HEK293 (cell line): ENCODE measurements around the gene MARF1.

ENCODE experiments used
- CTCF ChIA-PET: fragments of 350-600 bp; formaldehyde crosslinking; extraction: SDS; loops from one replicate; lab custom pipeline; 2021; ENCODE audit warnings: antibody characterized with exemption; lab: Yijun Ruan, JAX
- POLR2A ChIA-PET: fragments of 300-600 bp; formaldehyde crosslinking; extraction: SDS; loops from one replicate; lab custom pipeline; 2020; ENCODE audit warnings: antibody characterized with exemption, inconsistent platforms; lab: Yijun Ruan, JAX
- H3K27ac ChIP-seq: fragments of 200-500 bp; sonication (Bioruptor generic); 2 replicates; pipeline ENCODE4 v1.5.1; 2014; ENCODE audit warnings: low read depth, low read length, control low read depth, inconsistent platforms; ENCODE audit errors: extremely low read depth
- H3K36me3 ChIP-seq, 2 experiments: fragments of 200-500 bp in 1 of 2; sonication (Bioruptor generic) in 1 of 2; 1 replicate in 1 of 2; 2 replicates in 1 of 2; pipeline ENCODE4 v1.5.1; 2014 to 2017; ENCODE audit warnings: inconsistent platforms in 2 of 2, low read length in 2 of 2; ENCODE audit not compliant: control insufficient read depth in 2 of 2, insufficient read depth in 1 of 2
- H3K4me1 ChIP-seq: fragments of 200-500 bp; sonication (Bioruptor generic); 2 replicates; pipeline ENCODE4 v1.5.1; 2014; ENCODE audit warnings: mild to moderate bottlenecking, low read length, inconsistent platforms; ENCODE audit not compliant: control insufficient read depth, insufficient read depth
- H3K4me3 ChIP-seq: 2 replicates; pipeline ENCODE4 v1.5.1; 2011; ENCODE audit warnings: low read depth, mild to moderate bottlenecking, control low read depth, low read length, moderate library complexity
- H3K9me3 ChIP-seq: fragments of 200-500 bp; sonication (Bioruptor generic); 2 replicates; pipeline ENCODE4 v1.5.1; 2014; ENCODE audit warnings: low read depth, low read length, inconsistent platforms; ENCODE audit not compliant: control insufficient read depth, insufficient read depth
- IKZF3 ChIP-seq: fragments of 450-650 bp; IDR thresholded peaks from 2 replicates; pipeline ENCODE4 v1.5.0; 2018; ENCODE audit warnings: missing biosample characterization, mild to moderate bottlenecking, missing genetic modification characterization, moderate library complexity
- MZF1 ChIP-seq: fragments of 450-650 bp; formaldehyde crosslinking; IDR thresholded peaks from 2 replicates; pipeline ENCODE4 v1.5.1; 2017; ENCODE audit warnings: missing biosample characterization, missing genetic modification characterization, borderline replicate concordance
- OSR2 ChIP-seq: fragments of 450-650 bp; formaldehyde crosslinking; IDR thresholded peaks from 2 replicates; pipeline ENCODE4 v1.5.1; 2016; ENCODE audit warnings: missing biosample characterization, missing genetic modification characterization
- RBAK ChIP-seq: fragments of 450-650 bp; formaldehyde crosslinking; IDR thresholded peaks from 2 replicates; pipeline ENCODE4 v1.5.1; 2016; ENCODE audit warnings: missing biosample characterization, missing genetic modification characterization
- SCRT1 ChIP-seq: fragments of 450-650 bp; formaldehyde crosslinking; IDR thresholded peaks from 2 replicates; pipeline ENCODE4 v1.5.1; 2016; ENCODE audit warnings: missing biosample characterization, missing genetic modification characterization, borderline replicate concordance
- SETDB1 ChIP-seq: IDR thresholded peaks from one replicate; pipeline ENCODE4 v1.6.1; 2017; ENCODE audit warnings: mild to moderate bottlenecking, low read length, moderate library complexity, mixed read lengths; ENCODE audit not compliant: insufficient read length
- ZBTB8A ChIP-seq: fragments of 450-650 bp; formaldehyde crosslinking; IDR thresholded peaks from 2 replicates; pipeline ENCODE4 v1.5.1; 2016; ENCODE audit warnings: missing biosample characterization, missing genetic modification characterization
- ZNF184 ChIP-seq: fragments of 450-650 bp; IDR thresholded peaks from 2 replicates; pipeline ENCODE4 v1.5.1; 2018; ENCODE audit warnings: missing biosample characterization, mild to moderate bottlenecking, missing genetic modification characterization
- ZNF223 ChIP-seq: fragments of 450-650 bp; formaldehyde crosslinking; IDR thresholded peaks from 2 replicates; pipeline ENCODE4 v1.5.1; 2016; ENCODE audit warnings: missing biosample characterization, missing genetic modification characterization
- ZNF24 ChIP-seq: fragments of 450-650 bp; formaldehyde crosslinking; IDR thresholded peaks from 2 replicates; pipeline ENCODE4 v1.5.1; 2016; ENCODE audit warnings: missing biosample characterization, missing genetic modification characterization
- ZNF292 ChIP-seq: fragments of 450-650 bp; formaldehyde crosslinking; IDR thresholded peaks from 2 replicates; pipeline ENCODE4 v1.5.1; 2016; ENCODE audit warnings: low read depth, missing biosample characterization, missing genetic modification characterization, borderline replicate concordance
- ZNF302 ChIP-seq: fragments of 450-650 bp; formaldehyde crosslinking; IDR thresholded peaks from 2 replicates; pipeline ENCODE4 v1.5.1; 2016; ENCODE audit warnings: missing biosample characterization, missing genetic modification characterization, low read depth
- ZNF398 ChIP-seq: fragments of 450-650 bp; formaldehyde crosslinking; IDR thresholded peaks from 2 replicates; pipeline ENCODE4 v1.5.1; 2017; ENCODE audit warnings: missing biosample characterization, missing genetic modification characterization
- ZNF416 ChIP-seq: fragments of 450-650 bp; formaldehyde crosslinking; IDR thresholded peaks from 2 replicates; pipeline ENCODE4 v1.5.1; 2016; ENCODE audit warnings: missing biosample characterization, missing genetic modification characterization
- ZNF433 ChIP-seq: fragments of 450-650 bp; formaldehyde crosslinking; IDR thresholded peaks from 2 replicates; pipeline ENCODE4 v1.5.1; 2016; ENCODE audit warnings: missing biosample characterization, missing genetic modification characterization, low read depth
- ZNF48 ChIP-seq: fragments of 450-650 bp; formaldehyde crosslinking; IDR thresholded peaks from 2 replicates; pipeline ENCODE4 v1.5.1; 2016; ENCODE audit warnings: missing biosample characterization, missing genetic modification characterization
- ZNF544 ChIP-seq: fragments of 450-650 bp; formaldehyde crosslinking; IDR thresholded peaks from 2 replicates; pipeline ENCODE4 v1.5.0; 2017; ENCODE audit warnings: missing biosample characterization, missing genetic modification characterization
- ZNF561 ChIP-seq: fragments of 450-650 bp; IDR thresholded peaks from 2 replicates; pipeline ENCODE4 v1.5.1; 2018; ENCODE audit warnings: missing biosample characterization, missing genetic modification characterization, borderline replicate concordance
- ZNF585B ChIP-seq: fragments of 450-650 bp; formaldehyde crosslinking; IDR thresholded peaks from 2 replicates; pipeline ENCODE4 v1.5.1; 2016; ENCODE audit warnings: missing biosample characterization, missing genetic modification characterization
- ZNF629 ChIP-seq: fragments of 450-650 bp; formaldehyde crosslinking; IDR thresholded peaks from 2 replicates; pipeline ENCODE4 v1.5.1; 2017; ENCODE audit warnings: missing biosample characterization, missing genetic modification characterization
- ZNF677 ChIP-seq: fragments of 450-650 bp; IDR thresholded peaks from 2 replicates; pipeline ENCODE4 v1.5.0; 2018; ENCODE audit warnings: missing biosample characterization, mild to moderate bottlenecking, missing genetic modification characterization, moderate library complexity
- ZSCAN18 ChIP-seq: fragments of 450-650 bp; formaldehyde crosslinking; IDR thresholded peaks from 2 replicates; pipeline ENCODE4 v1.5.1; 2016; ENCODE audit warnings: missing biosample characterization, missing genetic modification characterization
- ZSCAN23 ChIP-seq: fragments of 450-650 bp; formaldehyde crosslinking; IDR thresholded peaks from 2 replicates; pipeline ENCODE4 v1.5.1; 2016; ENCODE audit warnings: missing biosample characterization, missing genetic modification characterization
- TF ChIP-seq, protein P1 (sequence below): fragments of 450-650 bp; formaldehyde crosslinking; IDR thresholded peaks from 2 replicates; pipeline ENCODE4 v1.5.1; 2016; ENCODE audit warnings: missing biosample characterization, missing genetic modification characterization
- TF ChIP-seq, protein P2 (sequence below): fragments of 450-650 bp; formaldehyde crosslinking; IDR thresholded peaks from 2 replicates; pipeline ENCODE4 v1.5.1; 2017; ENCODE audit warnings: missing biosample characterization, mild to moderate bottlenecking, missing genetic modification characterization, moderate library complexity
- TF ChIP-seq, protein P3 (sequence below): fragments of 450-650 bp; formaldehyde crosslinking; IDR thresholded peaks from 2 replicates; pipeline ENCODE4 v1.5.1; 2016; ENCODE audit warnings: missing biosample characterization, missing genetic modification characterization

The MARF1 gene

GRCh38 chr16:15676506-15676905 lies 33.6 kb upstream of the MARF1 start:
- no peak overlapping the region for H3K27ac ChIP-seq
- peaks cover 23 to 48% of the 10 kb centered on the region in 2 experiments; a peak in 2 of 3 replicates for H3K36me3 ChIP-seq
- POLR2A ChIA-PET, result no interaction called here
- peaks cover 5% of the 10 kb centered on the region; the same call in 1 of the 2 replicates for H3K4me1 ChIP-seq
- CTCF ChIA-PET, result no interaction called here
- H3K4me3 ChIP-seq, result no peak overlapping the region
- TF ChIP-seq RBAK (no peak), ZNF48 (tag by site-specific recombination) (no peak), OSR2 (no peak), ZNF184 (tag by site-specific recombination) (no peak), MZF1 (no peak), ZNF302 (tag by site-specific recombination) (no peak), IKZF3 (no peak), ZNF433 (tag by site-specific recombination) (no peak), SETDB1 (no peak), ZNF223 (tag by site-specific recombination) (no peak), ZNF544 (tag by site-specific recombination) (no peak)
- TF ChIP-seq, protein P1, sequence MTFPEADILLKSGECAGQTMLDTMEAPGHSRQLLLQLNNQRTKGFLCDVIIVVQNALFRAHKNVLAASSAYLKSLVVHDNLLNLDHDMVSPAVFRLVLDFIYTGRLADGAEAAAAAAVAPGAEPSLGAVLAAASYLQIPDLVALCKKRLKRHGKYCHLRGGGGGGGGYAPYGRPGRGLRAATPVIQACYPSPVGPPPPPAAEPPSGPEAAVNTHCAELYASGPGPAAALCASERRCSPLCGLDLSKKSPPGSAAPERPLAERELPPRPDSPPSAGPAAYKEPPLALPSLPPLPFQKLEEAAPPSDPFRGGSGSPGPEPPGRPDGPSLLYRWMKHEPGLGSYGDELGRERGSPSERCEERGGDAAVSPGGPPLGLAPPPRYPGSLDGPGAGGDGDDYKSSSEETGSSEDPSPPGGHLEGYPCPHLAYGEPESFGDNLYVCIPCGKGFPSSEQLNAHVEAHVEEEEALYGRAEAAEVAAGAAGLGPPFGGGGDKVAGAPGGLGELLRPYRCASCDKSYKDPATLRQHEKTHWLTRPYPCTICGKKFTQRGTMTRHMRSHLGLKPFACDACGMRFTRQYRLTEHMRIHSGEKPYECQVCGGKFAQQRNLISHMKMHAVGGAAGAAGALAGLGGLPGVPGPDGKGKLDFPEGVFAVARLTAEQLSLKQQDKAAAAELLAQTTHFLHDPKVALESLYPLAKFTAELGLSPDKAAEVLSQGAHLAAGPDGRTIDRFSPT (tag by site-specific recombination), result no peak
- TF ChIP-seq, protein P2, sequence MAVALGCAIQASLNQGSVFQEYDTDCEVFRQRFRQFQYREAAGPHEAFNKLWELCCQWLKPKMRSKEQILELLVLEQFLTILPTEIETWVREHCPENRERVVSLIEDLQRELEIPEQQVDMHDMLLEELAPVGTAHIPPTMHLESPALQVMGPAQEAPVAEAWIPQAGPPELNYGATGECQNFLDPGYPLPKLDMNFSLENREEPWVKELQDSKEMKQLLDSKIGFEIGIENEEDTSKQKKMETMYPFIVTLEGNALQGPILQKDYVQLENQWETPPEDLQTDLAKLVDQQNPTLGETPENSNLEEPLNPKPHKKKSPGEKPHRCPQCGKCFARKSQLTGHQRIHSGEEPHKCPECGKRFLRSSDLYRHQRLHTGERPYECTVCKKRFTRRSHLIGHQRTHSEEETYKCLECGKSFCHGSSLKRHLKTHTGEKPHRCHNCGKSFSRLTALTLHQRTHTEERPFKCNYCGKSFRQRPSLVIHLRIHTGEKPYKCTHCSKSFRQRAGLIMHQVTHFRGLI (tag by site-specific recombination), result no peak
- no peaks in the 10 kb centered on the region for H3K9me3 ChIP-seq

- no peak for TF ChIP-seq ZNF302 (tag by site-specific recombination)
- no peak for TF ChIP-seq ZNF629 (tag by site-specific recombination)
- no peak for TF ChIP-seq ZBTB8A (tag by site-specific recombination)
- no peak for TF ChIP-seq ZNF561
- TF ChIP-seq ZNF544 (tag by site-specific recombination), result no peak
- no peak for TF ChIP-seq ZSCAN23 (tag by site-specific recombination)
- TF ChIP-seq ZNF398 (tag by site-specific recombination), result no peak
- TF ChIP-seq SCRT1, result no peak
- TF ChIP-seq, protein P3, sequence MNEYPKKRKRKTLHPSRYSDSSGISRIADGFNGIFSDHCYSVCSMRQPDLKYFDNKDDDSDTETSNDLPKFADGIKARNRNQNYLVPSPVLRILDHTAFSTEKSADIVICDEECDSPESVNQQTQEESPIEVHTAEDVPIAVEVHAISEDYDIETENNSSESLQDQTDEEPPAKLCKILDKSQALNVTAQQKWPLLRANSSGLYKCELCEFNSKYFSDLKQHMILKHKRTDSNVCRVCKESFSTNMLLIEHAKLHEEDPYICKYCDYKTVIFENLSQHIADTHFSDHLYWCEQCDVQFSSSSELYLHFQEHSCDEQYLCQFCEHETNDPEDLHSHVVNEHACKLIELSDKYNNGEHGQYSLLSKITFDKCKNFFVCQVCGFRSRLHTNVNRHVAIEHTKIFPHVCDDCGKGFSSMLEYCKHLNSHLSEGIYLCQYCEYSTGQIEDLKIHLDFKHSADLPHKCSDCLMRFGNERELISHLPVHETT (tag by site-specific recombination), result no peak
- TF ChIP-seq ZNF292, result no peak
- TF ChIP-seq ZSCAN18, result no peak
- TF ChIP-seq ZNF677 (tag by site-specific recombination), result no peak
- no peak for TF ChIP-seq ZNF24 (tag by site-specific recombination)
- TF ChIP-seq ZNF585B, result no peak
- TF ChIP-seq ZNF416 (tag by site-specific recombination), result no peak
- ChIA-PET CTCF (no interaction called here), POLR2A (no interaction called here)
- Histone ChIP-seq H3K27ac (no peak overlapping the region), H3K4me1 (peaks cover 5% of the 10 kb centered on the region; the same call in 1 of the 2 replicates), H3K4me3 (no peak overlapping the region), H3K9me3 (no peaks in the 10 kb centered on the region), H3K36me3 (peaks cover 19 to 54% of the 10 kb centered on the region in 2 experiments; a peak in 2 of 3 replicates)
These were observed 31.6 kb upstream of the MARF1 start for GRCh38 chr16:15674571-15674970.
